GM20000 (cell line): Measurements from ENCODE around the gene CTCF.

Experiments
- DNase-seq: peaks from one replicate; pipeline ENCODE4 v3.0.0; 2012; ENCODE audit warnings: low spot score
- CTCF ChIP-seq: IDR thresholded peaks from 2 replicates; pipeline ENCODE4 v1.5.1; 2012; ENCODE audit warnings: mild to moderate bottlenecking, control low read depth; ENCODE audit errors: extremely low read depth, missing control alignments

The CTCF gene

DNA sequence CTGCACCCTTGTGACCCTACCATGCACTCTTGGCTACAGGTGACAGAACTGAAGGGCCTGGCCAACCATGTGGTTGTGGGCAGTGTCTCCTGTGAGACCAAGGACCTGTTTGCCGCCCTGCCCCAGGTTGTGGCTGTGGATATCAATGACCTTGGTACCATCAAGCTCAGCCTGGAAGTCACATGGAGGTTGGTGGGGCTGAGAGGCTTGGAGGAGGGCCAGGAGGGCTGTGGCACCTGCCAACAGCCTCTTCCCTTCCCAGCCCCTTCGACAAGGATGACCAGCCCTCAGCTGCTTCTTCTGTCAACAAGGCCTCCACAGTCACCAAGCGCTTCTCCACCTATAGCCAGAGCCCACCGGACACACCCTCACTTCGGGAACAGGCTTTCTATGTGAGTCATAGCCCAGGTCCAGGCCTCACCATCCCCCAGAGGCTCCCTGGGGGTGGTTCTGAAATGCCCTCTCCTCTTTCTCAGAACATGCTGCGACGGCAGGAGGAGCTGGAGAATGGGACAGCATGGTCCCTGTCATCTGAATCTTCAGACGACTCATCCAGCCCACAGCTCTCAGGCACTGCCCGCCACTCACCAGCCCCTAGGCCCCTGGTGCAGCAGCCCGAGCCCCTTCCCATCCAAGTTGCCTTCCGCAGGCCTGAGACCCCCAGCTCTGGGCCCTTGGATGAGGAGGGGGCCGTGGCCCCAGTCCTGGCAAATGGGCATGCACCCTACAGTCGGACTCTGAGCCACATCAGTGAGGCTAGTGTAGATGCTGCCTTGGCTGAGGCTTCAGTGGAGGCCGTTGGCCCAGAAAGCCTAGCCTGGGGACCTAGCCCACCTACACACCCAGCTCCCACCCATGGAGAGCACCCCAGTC, 20.7 kb upstream of the CTCF start:
- TF ChIP-seq CTCF = no peak

GRCh38 chr16:67542464-67542863, 19.9 kb upstream of the CTCF start:
- no peak for TF ChIP-seq CTCF
- DNase-seq = peak; percentile 80

More for the DNA sequence above, 20.7 kb upstream of the CTCF start:
- no peak for DNase-seq

GRCh38 chr16:67543036-67543435, 19.3 kb upstream of the CTCF start:
- TF ChIP-seq CTCF = no peak
- DNase-seq = no peak

DNA sequence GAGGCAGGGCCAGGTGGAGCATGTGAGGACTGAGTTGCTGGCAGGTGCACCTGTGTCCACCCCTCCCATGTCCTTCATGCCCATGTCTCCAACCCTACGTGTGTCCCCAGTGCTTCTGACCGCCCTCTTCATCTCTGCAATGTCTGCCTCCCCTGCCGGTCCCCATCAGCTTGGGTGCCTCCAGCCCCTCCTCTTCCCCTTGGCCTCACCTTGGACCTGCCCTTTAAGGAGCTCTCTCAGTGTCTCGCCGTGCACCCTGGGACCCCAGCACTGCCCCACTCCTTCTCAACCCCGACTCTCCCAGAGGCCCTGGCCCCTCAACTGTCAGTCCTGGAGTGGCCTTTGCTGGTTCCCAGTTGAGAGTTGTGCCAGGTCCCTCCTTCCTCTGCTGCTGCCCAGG, 18.7 kb upstream of the CTCF start:
- no peak for DNase-seq
- TF ChIP-seq CTCF = no peak

DNA sequence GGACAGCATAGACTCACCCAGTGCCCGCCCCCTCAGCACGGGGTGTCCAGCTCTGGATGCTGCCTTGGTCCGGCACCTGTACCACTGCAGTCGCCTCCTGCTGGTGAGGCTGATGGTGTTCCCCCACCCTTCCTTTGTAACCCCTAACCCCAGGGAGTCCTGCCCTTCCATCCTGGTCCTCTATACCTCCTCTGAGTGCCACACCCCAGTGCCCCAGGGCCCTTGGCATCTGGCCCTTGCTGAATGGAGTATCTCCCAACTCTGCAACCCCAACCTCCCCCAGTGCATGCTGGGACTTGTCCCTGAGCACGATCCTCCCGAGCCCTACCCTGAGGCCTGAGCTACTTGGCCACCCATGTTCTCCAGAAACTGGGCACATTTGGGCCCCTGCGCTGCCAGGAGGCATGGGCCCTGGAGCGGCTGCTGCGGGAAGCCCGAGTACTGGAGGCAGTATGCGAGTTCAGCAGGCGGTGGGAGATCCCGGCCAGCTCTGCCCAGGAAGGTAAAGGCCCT, 17.9 kb upstream of the CTCF start:
- DNase-seq = no peak
- TF ChIP-seq CTCF = no peak

GRCh38 chr16:67544844-67545664, 17.3 kb upstream of the CTCF start:
- no peak for DNase-seq
- TF ChIP-seq CTCF = no peak

DNA sequence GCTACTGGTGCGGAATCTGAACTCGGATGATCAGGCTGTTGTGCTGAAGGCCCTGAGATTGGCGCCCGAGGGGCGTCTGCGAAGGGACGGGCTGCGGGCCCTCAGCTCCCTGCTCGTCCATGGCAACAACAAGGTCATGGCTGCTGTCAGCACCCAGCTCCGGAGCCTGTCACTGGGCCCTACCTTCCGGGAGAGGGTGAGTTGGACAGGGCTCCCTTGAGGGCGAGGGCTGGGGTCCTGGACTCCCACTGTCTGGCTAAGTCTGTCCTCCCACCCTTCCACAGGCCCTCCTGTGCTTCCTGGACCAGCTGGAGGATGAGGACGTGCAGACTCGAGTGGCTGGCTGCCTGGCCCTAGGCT, 16.7 kb upstream of the CTCF start:
- TF ChIP-seq CTCF = no peak
- DNase-seq = no peak
